Hepatic stellate cell (primary cell): ENCODE data around the gene DBNL.
A peak's percentile ranks its signal among the peaks of the same experiment; 100 is the strongest.
"Not testable (repeated sequence)": the region's sequence is repeated elsewhere in the genome, so short reads cannot be mapped to it uniquely, and the experiment has no call there.

ENCODE experiments used
- DNase-seq: peaks from one replicate; pipeline ENCODE4 v3.0.0; 2011; ENCODE audit warnings: low spot score

Gene DBNL

DNA sequence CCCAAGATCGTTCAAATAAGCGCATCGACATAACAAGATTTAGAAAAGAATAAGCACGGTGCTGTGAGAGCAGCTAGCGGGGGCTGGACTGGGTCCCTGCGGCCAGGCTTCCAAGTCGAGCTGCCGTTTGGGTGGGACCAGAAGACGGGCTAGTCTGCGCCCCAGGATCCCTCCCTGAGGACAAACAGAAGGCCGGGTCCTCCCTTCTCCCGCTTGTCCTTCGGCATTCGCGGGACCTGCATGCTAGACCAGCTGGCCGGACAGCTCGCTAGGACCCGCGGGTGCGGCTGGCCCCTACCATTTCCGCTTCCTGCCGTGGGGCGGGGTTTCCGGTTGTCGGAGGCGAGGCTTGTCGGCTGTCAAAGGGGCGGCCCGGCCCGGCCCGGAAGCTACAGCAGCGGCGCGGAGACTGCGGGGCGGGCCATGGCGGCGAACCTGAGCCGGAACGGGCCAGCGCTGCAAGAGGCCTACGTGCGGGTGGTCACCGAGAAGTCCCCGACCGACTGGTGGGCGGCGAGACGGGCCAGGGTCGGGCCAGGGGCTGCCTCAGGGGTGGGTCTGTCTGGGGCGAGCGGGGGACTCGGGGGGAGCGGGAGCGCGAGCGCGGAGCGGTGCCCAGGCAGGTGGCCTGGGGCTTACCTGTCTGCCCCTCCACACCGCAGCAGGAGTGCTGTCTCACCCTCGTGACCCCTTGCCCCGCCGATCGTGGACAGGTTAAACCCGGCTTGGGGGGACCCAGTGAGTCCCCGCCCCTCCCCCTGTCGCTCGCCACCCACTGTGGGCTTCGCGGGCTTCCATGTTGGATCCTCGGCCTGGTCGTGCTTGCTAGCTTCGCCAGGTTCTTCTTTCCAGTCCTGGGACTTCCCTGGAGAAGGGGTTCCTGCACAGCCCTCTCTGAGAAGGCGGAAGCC lies at the start of gene DBNL:
DBNL (plus strand) TSS at position 388 of the 911 bp plus-strand sequence; CDS start at position 424, 36 bp downstream.
- peak; percentile 95 for DNase-seq

- DNase-seq: not testable (repeated sequence)
Measured at GRCh38 chr7:43997532-43997931, 47.0 kb upstream of the DBNL start, which contains the start of gene SPDYE1. Gene SPDYE1 (plus strand): TSS chr7:43997897. CDS start chr7:43999950, 2,053 bp downstream.

- DNase-seq: not testable (repeated sequence)
Measured at GRCh38 chr7:44012081-44012480, 32.4 kb upstream of the DBNL start.

DNA sequence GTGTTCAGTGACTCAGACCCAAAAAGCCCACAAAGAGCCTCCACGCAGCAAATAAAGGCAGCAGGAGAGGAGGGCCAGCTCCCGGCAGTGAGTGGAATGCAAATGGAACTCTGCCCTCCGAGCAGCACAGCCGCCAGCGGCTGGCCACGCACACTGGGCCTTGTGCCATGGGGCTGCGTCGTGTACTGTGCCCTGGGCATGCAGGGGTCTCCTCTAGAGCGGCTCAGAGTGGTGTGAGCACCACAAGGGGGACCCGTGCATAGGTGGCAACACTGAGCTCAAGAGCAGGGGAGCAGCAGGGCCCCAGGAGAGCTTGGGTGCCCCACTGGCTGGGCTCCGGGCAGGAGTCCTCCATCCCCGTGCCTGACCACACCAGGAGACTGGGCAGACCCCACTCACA lies 29.4 kb upstream of the DBNL start:
- DNase-seq: not testable (repeated sequence)

- DNase-seq: peak; percentile 98
Measured at GRCh38 chr7:44018857-44019807, 25.4 kb upstream of the DBNL start.

DNA sequence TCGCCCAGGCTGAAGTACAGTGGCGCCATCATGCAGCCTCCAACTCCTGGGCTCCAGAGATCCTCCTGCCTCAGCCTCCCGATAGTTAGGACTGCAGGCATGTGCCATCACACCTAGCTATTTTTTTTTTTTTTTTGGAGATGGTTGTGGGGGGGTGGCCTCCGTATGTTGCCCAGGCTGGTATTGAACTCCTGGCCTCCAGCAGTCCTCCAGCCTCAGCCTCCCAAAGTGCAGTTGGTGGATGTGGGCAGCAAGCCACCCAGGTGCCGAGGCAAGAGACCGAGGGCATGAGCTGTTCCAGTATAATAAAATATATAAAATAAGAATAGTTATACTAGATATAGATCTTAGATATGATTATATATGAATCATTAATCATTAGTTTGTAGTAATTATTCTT lies 24.7 kb upstream of the DBNL start:
- DNase-seq: not testable (repeated sequence)

- DNase-seq: not testable (repeated sequence)
Measured at GRCh38 chr7:44022069-44022468, 22.4 kb upstream of the DBNL start.

DNA sequence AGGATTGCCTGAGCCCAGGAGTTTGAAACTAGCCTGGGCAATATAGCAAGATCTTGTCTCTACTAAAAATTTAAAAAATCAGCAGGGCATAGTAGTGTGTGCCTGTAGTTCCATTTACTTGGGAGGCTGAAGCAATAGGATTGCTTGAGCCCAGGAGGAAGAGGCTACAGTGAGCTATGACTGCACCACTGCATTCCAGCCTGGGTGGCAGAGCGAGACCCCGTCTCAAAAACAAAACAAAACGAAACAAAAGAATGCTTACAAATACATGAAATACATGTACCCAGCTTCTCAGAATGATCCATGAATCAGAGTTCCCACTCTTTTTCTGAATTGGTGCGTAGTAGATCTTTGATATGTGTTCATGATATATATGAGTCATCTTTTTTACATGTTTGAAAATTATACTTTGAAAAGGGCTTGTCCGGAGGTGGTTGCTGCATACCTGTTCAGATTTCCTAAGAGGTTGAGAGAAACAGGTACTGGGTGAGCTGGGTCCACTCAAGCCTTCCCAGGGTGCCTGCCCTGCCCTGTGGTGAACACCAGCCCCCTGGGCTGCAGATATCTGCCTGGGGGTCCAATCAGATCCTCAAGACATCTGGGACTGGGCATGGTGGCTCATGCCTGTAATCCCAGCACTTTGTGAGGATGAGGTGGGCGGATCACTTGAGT lies 21.6 kb upstream of the DBNL start:
- DNase-seq: not testable (repeated sequence)

DNA sequence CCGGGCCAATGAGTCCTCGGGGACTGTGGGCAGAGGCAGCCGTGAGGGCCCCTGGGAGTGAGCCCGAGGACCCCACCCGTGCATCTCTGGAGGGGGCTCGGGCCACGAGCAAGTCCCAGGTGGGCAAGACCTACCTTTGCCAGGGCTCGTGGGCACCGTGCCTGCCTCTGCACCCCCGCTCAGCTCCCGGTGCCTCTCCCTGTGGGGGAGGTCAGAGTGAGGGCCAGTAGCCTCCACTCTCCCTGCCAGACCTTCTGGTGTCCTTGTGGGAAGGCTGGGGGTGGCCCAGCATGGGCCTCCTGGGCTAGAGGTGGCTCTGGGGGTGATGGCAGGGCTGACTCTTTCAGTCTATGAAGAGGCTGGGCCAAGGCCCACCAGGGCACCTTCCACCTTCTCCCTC lies 15.1 kb upstream of the DBNL start:
- DNase-seq: not testable (repeated sequence)

- DNase-seq: not testable (repeated sequence)
Measured at GRCh38 chr7:44030029-44030428, 14.5 kb upstream of the DBNL start.

DNA sequence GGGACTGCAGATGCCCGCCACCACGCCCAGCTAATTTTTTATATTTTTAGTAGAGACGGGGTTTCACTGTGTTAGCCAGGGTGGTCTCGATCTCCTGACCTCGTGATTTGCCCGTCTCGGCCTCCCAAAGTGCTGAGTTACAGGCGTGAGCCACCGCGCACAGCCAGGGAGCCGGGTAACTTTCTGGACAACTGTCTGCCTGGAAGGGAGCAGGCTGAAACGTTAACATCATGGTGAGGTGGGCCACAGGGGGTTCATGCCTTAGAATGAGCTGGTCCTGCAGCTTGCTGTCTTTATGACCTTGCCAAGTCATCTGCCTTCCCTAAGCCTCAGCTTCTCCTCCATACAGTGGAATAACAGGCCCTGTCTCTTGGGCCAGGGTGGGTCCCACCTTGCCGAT lies 13.2 kb upstream of the DBNL start:
- DNase-seq: not testable (repeated sequence)

GRCh38 chr7:44032031-44032430 lies 12.5 kb upstream of the DBNL start:
- DNase-seq: not testable (repeated sequence)

DNA sequence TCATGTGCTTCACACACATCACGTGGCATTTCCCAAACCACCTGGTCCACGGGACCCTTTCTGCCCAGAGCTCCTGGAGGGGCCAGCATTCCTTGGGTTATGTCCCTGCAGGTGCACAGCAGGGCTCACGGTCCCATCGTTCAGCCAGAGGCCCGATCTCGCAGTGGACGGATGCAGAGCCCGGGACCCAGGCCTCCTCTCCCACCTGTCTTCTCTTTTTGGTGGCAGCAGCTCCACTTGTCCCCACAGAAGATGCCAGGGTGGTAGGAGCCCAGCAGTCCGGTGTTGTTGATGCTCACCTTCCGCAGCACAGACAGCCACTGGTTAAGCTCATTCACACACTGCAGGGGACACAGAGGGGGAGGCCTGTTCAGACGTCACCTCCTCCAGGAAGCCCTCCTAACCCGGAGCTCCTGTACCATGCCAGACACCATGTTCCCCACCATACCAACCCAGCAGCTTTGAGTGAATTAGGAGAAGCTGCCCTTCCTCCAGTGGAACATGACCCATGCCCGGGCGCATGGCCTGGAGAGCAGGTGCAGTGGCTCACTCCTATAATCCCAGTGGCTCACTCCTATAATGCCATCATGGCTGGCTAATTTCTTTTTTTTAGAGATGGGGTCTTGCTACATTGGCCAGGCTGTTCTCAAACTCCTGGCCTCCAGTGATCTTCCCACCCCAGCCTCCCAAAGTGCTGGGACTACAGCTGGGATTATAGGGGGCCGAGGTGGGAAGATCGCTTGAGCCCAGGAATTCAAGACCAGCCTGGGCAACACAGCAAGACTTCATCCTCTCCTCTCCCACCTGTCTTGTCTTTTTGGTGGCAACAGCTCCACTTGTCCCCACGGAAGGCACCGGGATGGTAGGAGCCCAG lies 10.3 kb upstream of the DBNL start:
- DNase-seq: not testable (repeated sequence)

DNA sequence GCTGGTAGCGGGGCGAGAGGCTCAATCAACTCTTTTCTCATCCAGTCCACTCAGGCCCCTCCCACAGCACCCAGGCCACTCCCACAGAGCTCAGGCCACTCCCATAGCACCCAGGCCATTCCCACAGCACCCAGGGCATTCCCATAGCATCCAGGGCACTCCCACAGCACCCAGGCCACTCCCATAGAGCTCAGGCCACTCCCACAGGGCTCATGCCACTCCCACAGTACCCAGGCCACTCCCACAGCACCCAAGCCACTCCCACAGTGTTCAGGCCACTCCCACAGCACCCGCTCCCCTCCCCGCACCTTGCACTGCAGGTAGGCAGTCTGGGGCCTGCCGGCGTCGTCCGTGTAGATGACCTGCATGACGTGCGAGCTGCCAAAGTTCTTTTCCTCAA lies 8.1 kb upstream of the DBNL start:
- DNase-seq: not testable (repeated sequence)

DNA sequence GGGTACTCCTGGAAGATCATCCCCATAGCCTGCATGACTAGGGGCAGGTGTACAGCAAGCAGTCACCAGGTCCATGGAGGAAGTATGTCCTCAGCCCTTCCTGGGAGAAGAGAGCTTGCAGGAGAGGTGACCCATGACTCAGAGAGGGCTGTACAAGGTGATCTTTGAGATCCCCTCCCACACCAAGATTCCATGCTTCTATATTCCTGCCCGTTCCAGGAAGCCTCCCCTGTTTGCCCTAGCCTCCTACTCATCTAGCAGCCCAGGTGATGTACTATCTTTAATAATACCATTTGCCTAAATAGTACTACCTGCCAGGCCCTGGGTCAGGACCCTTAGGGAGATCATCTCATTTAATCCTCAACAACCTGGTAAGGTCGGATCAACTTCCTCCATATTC lies 6.6 kb upstream of the DBNL start:
- DNase-seq: not testable (repeated sequence)

- not testable (repeated sequence) for DNase-seq
Measured at GRCh38 chr7:44038553-44038952, 5.9 kb upstream of the DBNL start.

DNA sequence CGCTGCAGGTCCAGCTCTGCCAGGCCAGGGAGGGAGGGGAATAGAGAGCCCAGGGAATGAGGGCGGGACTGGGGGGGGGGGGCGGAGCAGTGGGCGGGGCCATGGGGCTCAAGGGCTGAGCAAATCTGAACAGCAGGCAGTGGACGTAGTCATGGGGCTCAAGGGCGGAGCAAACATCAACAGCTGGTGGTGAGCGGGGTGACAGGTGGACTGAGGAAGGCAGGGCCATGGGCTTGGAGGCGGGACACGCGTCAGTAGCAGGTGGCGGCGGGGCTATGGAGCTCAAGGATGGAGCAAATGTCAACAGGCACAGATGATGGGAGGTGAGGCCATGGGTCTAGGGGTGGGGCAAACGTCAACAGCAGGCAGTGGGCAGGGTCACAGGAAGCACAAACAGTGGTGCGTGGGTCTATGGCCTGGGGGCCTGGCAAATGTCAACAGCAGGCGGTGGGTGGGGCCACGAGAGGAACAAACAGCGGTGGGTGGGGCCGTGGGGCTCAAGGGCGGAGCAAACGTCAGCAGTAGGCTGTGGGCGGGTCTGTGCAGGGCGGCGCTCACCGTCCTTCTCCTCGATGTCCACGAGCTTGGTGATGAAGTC lies 5.4 kb upstream of the DBNL start:
- peak; percentile 22 for DNase-seq

DNA sequence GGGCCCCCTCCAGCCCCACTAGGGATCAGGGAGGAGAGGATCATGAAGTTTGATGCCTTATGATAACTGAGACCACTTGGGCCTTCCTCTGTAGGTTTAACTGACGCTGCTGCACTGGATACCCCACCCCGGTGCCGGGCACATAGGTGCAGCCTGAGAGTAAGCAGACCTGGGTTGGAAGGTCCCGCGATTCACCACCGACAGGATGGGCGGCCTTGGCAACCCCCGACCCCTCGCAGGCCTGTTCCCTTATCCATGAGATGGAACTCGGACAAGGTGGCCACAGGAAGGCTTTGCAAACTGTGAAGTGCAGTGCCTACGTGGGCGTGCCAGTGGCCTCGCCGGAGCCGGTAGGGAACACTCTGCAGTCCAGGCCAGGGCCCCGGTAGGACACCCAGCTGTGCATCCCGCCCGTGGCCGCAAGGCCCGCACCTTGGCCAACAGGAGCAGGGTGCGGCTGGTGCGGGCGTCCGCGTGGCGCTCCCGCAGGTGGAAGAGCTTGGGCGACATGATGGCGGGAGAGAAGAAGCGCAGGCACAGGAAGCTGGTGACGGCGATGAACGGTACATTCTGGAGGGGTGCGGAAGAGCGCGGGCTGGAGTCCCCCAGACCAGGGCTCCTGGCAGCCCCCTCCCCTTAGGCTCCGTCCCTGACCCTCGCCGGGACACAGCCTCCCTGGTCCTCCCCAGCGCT lies 4.6 kb upstream of the DBNL start:
- not testable (repeated sequence) for DNase-seq

DNA sequence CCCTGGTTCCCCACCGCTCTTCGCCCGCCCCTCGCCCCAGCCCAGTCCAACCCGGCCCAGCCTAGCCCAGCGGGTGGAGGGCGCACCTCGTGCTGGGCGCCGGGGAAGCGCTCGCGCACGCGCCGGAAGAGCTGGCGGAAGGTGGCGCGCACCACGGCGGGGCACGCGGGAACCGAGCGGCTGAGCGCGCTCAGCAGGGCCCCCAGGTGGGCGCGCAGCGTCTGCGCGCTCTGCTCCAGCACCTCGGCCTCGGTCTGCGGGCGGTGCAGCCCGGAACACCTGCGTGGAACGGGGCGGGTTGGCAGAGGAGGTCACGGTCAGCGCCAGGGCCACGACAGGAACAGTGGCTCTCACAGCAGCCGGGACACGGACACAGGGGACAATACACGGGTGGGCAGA lies 4.0 kb upstream of the DBNL start:
- not testable (repeated sequence) for DNase-seq

DNA sequence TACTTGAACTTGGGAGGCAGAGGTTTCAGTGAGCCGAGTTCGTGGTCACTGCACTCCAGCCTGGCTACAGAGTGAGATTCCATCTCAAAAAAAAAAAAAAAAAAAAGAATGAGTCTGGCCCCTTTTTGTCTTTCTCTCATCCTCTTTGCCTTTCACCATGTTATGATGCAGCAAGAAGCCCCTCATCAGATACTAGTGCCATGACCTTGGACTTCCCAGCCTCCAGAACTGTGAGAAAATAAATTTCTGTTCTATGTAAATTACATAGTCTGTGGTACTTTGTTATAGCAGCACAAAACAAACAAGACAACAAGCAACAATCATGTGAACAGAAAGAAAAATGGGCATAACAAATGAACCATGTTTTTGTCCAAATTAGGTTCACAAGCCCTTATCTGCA lies 2.3 kb upstream of the DBNL start:
- DNase-seq: no peak
